ENCODE data around the gene ELL. TPM values are rescaled to one million over a fixed set of nuclear protein-coding genes. Genes with fewer than 3 reads are reported as not detected.

The ELL gene
- total RNA-seq, 1 donor from 2014 or later, result 25.3 TPM

- H3K9me3 ChIP-seq, result no peaks in the 10 kb centered on the region
- peaks cover 78% of the 10 kb centered on the region for H3K4me1 ChIP-seq
- no peak overlapping the region for H3K4me3 ChIP-seq
- intact Hi-C loops (cut with DNase I), result loop anchor here (10.0 kb wide), 1 partner anchor 53 kb away; no protein-coding TSS in a partner anchor
- H3K27me3 ChIP-seq, result no peaks in the 10 kb centered on the region
- TF ChIP-seq CTCF (IDR thresholded peaks at IDR 0.05), result no peak
- no peak for TF ChIP-seq POLR2A (IDR thresholded peaks at IDR 0.05)
- no peak for TF ChIP-seq POLR2AphosphoS5 (IDR thresholded peaks at IDR 0.05; ENCODE audit: insufficient read depth in 1 of 2, low read depth in 1 of 2)
- H3K27ac ChIP-seq, result peak overlapping the region; percentile 11
- no peaks in the 10 kb centered on the region for H3K36me3 ChIP-seq
- no peak for DNase-seq (ENCODE audit: extremely low spot score in 2 of 2)
Measured at GRCh38 chr19:18517606-18518005, 4.3 kb downstream of the ELL start.

GRCh38 chr19:18515959-18516358, 5.9 kb downstream of the ELL start:
- DNase-seq (ENCODE audit: extremely low spot score in 2 of 2), result no peak
- Histone ChIP-seq H3K36me3 (no peaks in the 10 kb centered on the region), H3K4me3 (no peak overlapping the region), H3K9me3 (no peaks in the 10 kb centered on the region), H3K27me3 (no peaks in the 10 kb centered on the region), H3K4me1 (peaks cover 91% of the 10 kb centered on the region), H3K27ac (peak overlapping the region; percentile 77)
- no peak for TF ChIP-seq POLR2A (IDR thresholded peaks at IDR 0.05)
- TF ChIP-seq POLR2AphosphoS5 (IDR thresholded peaks at IDR 0.05; ENCODE audit: insufficient read depth in 1 of 2, low read depth in 1 of 2), result no peak
- no peak for TF ChIP-seq CTCF (IDR thresholded peaks at IDR 0.05)
- intact Hi-C loops (cut with DNase I), result loop anchor here (10.0 kb wide), 1 partner anchor 51 kb away; no protein-coding TSS in a partner anchor

- intact Hi-C loops (cut with DNase I), result loop anchor here (5.0 to 10.0 kb wide), 2 partner anchors 50 to 1423 kb away; no protein-coding TSS in a partner anchor
- TF ChIP-seq POLR2A (IDR thresholded peaks at IDR 0.05) (no peak), POLR2AphosphoS5 (IDR thresholded peaks at IDR 0.05; ENCODE audit: insufficient read depth in 1 of 2, low read depth in 1 of 2) (peak in 1 of 2 donors; percentile 62)
- no peaks in the 10 kb centered on the region for H3K9me3 ChIP-seq
- H3K27ac ChIP-seq, result peak overlapping the region; percentile 77
- H3K36me3 ChIP-seq, result no peaks in the 10 kb centered on the region
- no peak for DNase-seq (ENCODE audit: extremely low spot score in 2 of 2)
- peaks cover 96% of the 10 kb centered on the region for H3K4me1 ChIP-seq
- no peaks in the 10 kb centered on the region for H3K27me3 ChIP-seq
- H3K4me3 ChIP-seq, result no peak overlapping the region
Measured at GRCh38 chr19:18514800-18515682, 6.8 kb downstream of the ELL start.

- Histone ChIP-seq H3K27me3 (no peaks in the 10 kb centered on the region), H3K9me3 (no peaks in the 10 kb centered on the region), H3K4me1 (peaks cover 96% of the 10 kb centered on the region), H3K4me3 (no peak overlapping the region), H3K27ac (peak overlapping the region; percentile 77), H3K36me3 (no peaks in the 10 kb centered on the region)
- TF ChIP-seq POLR2A (IDR thresholded peaks at IDR 0.05) (no peak), POLR2AphosphoS5 (IDR thresholded peaks at IDR 0.05; ENCODE audit: insufficient read depth in 1 of 2, low read depth in 1 of 2) (peak in 1 of 2 donors; percentile 12)
- no peak for DNase-seq (ENCODE audit: extremely low spot score in 2 of 2)
- intact Hi-C loops (cut with DNase I), result loop anchor here (5.0 to 10.0 kb wide), 2 partner anchors 49 to 1422 kb away; no protein-coding TSS in a partner anchor
Measured at GRCh38 chr19:18513868-18514267, 8.0 kb downstream of the ELL start.

GRCh38 chr19:18510216-18510615, 11.7 kb downstream of the ELL start:
- no peaks in the 10 kb centered on the region for H3K36me3 ChIP-seq
- TF ChIP-seq POLR2A (IDR thresholded peaks at IDR 0.05) (no peak), POLR2AphosphoS5 (IDR thresholded peaks at IDR 0.05; ENCODE audit: insufficient read depth in 1 of 2, low read depth in 1 of 2) (no peak), CTCF (IDR thresholded peaks at IDR 0.05) (no peak)
- no peak for DNase-seq (ENCODE audit: extremely low spot score in 2 of 2)
- intact Hi-C loops (cut with DNase I), result loop anchor here (5.0 to 10.0 kb wide), 2 partner anchors 45 to 1418 kb away; no protein-coding TSS in a partner anchor
- no peak overlapping the region for H3K27ac ChIP-seq
- peaks cover 96% of the 10 kb centered on the region for H3K4me1 ChIP-seq
- H3K27me3 ChIP-seq, result no peaks in the 10 kb centered on the region
- no peaks in the 10 kb centered on the region for H3K9me3 ChIP-seq
- no peak overlapping the region for H3K4me3 ChIP-seq
